NCI-H82 (cell line): ENCODE results near the gene SREBF2.
"Not testable (repeated sequence)": the region's sequence is repeated elsewhere in the genome, so short reads cannot be mapped to it uniquely, and the experiment has no call there.

Experiments used
- DNase-seq: peaks from one replicate; lab custom pipeline; 2025; lab: John Stamatoyannopoulos, UW

Gene SREBF2

DNA sequence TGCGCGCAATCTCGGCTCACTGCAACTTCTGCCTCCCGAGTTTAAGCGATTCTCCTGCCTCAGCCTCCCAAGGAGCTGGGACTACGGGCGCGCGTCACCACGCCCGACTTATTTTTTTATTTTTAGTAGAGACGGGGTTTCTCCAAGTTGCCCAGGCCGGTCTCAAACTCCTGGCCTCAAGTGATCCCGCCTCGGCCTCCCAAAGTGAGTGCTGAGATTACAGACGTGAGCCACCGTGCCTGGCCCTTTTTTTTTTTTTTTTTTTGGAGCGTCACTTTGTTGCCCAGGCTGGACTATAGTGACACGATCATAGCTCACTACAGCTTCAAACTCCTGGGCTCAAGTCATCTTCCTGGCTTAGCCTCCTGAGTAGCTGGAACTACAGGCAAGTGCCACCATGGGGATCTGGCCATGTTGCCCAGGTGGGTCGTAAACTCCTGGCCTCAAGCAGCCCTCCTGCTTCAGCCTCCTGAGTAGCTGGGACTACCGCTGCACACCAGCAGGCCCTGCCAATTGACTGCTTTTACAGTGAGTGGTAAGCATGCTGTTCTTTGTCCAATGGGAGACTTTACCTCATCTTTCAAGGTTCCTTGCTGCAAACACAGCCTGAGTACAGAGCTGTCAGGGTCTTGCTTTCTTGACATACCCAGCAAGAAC, 114.6 kb downstream of the SREBF2 start:
- no peak for DNase-seq

DNA sequence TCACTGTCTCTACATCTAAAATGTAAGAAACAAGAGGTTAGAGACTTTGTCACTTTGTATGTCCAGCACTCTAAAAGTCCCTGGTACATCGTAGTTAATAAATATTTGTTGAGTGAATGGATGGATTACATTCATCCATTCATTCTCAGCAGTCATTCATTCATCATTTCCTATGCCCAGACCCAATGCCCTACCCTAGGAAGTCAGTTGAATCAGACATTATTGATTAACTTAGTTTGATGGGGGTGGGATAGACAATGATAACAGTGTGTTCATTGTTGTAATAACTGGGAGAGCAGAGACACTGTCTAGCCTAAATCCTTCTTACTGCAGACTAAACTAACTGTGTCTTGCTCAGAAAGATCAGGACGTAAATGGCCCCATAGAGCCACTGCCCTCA, 115.2 kb downstream of the SREBF2 start:
- DNase-seq = no peak

DNA sequence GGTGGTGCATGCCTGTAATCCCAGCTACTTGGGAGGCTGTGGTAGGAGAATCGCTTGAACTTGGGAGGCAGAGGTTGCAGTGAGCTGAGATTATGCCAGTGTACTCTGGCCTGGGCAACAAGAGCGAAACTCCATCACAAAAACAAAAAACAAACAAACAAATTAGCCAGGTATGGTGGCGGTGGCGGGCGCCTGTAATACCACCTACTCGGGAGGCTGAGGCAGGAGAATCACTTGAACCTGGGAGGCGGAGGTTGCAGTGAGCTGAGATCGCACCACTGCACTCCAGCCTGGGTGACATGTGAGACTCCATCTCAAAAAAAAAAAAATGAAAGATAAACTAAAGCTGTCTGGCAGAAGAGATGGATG, 116.0 kb downstream of the SREBF2 start:
- not testable (repeated sequence) for DNase-seq

DNA sequence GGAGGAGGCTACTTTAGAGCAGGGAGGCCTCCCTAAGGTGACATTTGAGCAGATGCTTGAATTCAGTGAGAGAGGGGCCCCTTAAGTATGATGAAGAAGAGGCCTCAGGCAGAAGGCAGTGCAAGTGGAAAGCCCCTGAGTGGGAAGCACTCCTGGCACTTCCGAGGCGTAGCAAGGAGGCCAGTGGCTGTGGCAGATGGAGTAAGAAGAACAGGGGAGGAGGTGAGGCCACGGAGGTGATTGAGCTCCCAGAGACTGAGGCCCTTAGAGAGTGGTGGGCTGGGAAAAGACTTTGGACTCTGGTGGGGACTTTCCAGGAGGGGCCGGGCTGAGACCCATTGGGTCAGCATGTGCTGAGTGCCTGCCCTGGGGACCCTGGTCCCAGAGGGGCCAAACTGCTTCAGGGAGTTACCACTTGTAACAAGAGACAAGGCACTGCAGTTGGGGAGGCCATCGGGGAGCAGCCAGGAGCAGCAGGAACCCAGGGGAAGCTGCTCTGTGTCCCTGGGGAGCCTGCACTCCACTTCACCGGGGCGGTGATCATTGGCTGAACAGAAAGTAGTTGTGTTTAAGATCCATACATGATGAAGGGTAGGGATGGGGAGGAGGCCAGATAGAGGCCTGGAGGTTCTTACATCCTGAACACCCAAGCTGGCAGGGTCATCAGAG, 116.5 kb downstream of the SREBF2 start:
- DNase-seq = no peak

DNA sequence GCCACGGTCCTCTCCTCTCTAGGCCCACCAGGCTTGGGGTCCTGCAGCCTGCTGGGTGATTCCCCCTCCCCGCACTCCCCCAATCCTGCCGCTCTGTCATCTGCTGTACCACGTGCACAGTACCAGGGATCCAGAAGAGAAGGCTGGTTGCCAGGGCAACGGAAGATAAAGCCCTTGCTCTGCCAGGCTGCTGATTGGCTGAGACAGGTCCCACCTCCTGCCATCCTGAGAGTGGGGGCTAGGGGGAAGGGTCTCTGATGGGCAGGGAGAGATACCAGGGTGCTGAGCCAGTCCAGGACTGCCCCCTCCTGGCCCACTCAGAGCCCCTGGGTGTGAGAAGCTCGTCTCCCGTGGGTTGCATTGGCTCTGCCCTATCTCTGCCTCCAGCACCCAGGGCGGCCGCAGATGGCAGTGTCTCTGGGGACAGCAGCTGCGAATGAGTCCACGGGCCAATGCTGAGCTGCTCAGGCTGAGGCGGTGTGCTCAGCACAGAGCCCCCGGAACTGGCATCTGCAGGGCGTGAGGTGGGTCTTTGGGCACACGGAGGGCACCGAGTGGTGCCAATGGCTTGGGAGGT, 119.1 kb downstream of the SREBF2 start, which contains the start of gene SMIM45:
Gene SMIM45 (plus strand): TSS at position 253 of the 577 bp plus-strand sequence.
- peak; percentile 84 for DNase-seq

DNA sequence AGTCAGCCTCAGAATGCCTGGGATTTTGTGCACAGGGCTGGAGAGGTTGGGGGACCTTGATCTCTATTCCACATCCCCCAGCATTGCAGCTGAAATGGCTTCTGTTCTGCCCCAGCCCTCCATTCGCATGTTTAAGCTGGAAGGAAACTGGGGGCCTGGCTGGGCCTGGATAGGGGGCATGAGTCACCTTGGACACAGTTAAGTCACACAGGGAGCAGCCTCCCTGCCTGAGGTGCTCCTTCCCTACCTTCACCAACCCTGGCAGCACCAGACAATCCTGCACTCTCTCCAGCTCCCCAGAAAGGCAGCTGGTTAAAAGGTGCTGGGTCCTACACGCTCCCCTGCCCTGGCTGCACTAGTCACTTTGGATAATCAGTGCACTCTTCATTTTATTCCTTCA, 119.8 kb downstream of the SREBF2 start:
- no peak for DNase-seq
